Suppressor macrophage (primary cell): ENCODE measurements around the gene POLR3B.
"Not testable (repeated sequence)": the region's sequence is repeated elsewhere in the genome, so short reads cannot be mapped to it uniquely, and the experiment has no call there.

ENCODE experiments used
- DNase-seq, 4 experiments: peaks; one replicate each; pipeline ENCODE4 v3.0.0-alpha.2; 2020 to 2022
- total RNA-seq, 17 experiments: gene quantifications; one replicate each; lab custom pipeline; 2026; ENCODE audit warnings: mixed read lengths in 6 of 17, inconsistent platforms in 3 of 17; lab: John Stamatoyannopoulos, UW

The POLR3B gene
- total RNA-seq, result 2.4 to 21.0 (median 14.9) reads per million in 17 experiments

DNA sequence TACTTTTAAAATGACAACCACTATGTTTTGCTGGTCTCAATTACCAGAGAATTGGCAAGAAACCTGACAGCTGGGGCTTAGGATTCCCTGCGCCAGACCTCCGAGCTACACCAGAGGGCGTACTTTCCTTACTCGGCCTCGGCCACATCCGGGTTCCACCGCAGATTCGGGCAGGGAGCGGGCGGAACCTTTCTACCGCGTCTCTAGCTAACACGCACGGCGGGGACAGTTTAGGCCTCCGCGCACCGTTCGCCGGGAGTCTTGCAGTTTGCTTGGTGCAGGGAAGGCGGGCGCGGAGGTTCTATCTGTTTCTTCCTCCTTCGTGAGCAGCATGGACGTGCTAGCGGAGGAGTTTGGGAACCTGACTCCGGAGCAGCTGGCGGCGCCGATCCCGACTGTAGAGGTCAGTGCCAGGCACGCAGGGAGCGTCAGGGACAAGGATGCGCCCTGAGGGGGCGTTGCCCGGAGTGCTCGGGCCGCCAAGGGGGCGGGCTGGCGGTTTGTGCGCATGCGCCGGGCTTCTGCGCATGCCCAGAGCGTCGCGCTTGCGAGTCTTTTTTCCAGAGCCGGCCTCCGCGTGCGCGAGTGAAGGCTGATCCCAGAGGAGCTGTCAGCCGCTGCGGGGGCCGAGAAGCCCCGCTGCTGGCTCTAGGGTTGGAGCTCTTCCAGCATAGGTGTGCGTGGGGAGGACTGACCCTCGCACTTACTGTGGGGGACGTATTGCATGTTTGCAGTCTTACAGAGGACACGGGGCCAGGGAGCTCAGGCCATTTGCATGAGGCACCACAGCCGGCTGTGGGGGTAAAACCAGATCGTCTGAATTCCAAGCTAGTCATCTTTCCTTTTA, at the start of gene POLR3B:
TSS of gene POLR3B (plus strand) at position 200 of the 847 bp plus-strand sequence. CDS start at position 332, 132 bp downstream.
- DNase-seq, result peak; percentile 95 to 97 (median 96)

- DNase-seq, result no peak
These were observed 49.4 kb upstream of the POLR3B start for GRCh38 chr12:106308121-106308520.

DNA sequence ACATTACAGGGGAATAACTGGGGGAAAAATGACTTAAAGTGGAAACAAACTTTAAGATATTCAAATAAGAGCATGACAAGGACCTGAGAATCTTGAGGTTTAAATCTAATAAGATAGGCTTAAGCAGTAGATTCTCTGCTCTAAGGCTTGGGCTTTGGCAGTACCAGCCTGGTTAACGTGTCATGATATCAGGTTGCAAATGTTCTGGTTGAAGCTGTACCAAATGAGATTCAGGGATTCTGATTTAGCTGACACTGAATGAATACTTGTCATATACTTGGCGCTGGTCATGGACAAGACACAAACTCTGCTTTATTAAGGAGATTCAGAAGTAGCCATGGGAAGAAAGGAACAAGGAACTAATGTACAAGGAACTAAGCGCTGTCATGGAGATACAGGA, 48.9 kb upstream of the POLR3B start:
- DNase-seq, result no peak

GRCh38 chr12:106309671-106310505, 47.7 kb upstream of the POLR3B start:
- DNase-seq, result peak in 3 of 4 experiments; percentile 32 to 40 (median 34)

DNA sequence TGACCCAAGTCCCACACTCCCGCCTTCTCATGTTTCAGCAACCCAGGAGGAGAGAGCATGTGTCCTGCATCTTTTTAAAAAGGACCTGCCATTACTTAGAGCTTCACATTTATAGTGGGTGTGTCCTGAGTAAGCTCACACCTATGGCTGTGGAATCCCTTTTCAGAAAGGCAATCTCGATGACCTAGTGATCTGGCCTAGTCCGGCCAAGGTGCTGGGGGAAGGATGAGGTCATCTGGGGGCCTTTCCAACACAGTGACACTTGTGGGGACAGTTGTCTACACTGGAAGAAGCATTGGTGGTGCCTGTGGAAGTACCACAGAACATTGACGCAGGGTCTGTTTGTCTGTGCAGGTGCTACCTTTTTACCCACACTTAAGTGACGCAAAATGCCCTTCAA, 46.9 kb upstream of the POLR3B start:
- DNase-seq, result no peak

- DNase-seq, result peak in 1 of 4 experiments; percentile 31
These were observed 46.4 kb upstream of the POLR3B start for GRCh38 chr12:106311139-106311538.

DNA sequence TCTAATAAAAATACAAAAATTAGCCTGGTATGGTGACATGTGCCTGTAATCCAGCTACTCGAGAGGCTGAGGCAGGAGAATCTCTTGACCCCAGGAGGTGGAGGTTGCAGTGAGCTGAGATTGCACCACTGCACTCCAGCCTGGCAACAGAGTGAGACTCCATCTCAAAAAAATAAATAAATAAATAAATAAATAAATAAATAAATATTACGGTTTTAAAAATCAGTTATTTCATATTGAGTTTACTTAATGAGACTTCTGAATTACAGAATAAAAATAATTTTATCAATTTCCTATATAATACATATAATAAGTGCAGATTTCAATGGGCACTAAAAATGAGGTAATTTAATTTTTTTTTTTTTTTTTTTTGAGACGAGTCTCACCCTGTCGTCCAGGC, 44.1 kb upstream of the POLR3B start:
- DNase-seq, result not testable (repeated sequence)

DNA sequence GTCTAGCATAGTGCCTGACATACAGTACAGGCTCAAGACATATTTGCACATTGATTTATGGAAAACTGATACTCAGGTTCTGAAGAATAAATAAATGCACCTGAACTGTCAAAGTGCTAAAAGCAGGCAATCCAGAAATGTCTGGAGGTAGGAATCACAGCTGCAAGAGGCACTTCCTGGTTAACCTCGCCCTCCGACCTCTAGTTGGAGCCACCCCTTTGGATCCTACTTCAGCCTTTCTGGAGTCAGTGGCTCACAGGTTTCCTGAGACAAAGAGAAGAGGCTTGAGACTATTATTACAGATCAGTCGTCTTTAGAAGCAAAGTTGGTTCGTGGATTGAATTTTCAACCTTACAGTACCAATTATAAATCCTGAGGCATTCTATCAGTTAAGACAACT, 42.0 kb upstream of the POLR3B start:
- no peak for DNase-seq

DNA sequence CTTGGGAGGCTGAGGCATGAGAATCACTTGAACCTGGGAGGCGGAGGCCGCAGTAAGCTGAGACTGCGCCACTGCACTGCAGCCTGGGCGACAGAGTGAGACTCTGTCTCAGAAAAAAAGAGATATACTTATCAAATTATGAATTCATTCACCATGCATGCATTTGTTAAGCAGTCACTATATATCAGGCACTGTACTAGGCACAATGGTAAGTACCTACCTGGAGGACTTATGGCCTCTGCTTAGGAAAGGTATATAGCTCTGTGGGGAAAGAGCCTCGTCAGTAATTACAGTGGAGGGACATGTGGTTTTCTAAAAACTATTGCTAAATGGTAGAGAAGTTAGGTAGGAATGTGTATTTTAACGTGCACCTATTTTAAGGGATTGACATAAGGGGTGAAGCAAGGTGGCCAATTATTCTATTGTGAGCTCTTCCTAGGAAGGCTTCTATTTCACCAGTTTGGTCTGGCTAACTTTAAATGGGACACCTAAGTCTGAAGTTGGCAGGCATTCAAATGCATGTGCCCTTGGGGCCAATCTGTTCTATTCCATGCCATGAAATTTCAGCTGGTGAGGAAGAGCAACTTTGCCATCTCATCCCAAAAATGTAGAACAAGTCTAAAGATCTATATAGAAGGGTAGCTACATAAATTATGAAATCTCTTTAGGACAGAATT, 40.0 kb upstream of the POLR3B start:
- DNase-seq, result no peak

DNA sequence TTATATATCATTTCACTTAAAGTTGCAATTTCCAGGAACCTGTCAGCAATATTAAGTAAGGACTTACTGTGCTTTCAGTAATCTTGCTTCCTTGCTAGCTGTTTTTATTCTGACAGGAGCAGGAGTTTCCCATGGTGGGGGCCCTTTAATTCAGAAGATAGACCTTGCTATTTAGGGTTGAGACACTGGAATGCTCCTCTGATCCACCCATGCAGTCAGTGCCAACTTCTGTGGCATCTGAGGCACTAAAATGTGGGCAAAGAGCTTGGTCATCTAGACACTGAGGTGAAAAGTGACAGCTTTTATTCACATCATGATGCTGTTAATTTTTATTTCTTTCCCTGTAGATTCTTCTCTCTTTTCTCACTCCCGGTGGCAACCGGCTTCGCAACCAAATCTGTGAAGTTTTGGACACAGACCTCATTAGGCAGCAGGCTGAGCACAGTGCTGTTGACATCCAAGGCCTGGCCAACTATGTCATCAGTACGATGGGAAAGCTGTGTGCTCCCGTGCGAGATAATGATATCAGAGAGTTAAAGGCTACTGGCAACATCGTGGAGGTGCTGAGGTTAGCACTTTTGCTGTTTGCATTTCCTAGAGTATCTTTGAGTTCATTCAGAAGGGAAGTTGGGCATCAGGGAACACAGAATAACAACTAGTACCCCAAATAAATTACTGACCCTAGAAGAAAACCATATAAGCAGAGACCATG, 36.3 kb upstream of the POLR3B start:
- no peak for DNase-seq

DNA sequence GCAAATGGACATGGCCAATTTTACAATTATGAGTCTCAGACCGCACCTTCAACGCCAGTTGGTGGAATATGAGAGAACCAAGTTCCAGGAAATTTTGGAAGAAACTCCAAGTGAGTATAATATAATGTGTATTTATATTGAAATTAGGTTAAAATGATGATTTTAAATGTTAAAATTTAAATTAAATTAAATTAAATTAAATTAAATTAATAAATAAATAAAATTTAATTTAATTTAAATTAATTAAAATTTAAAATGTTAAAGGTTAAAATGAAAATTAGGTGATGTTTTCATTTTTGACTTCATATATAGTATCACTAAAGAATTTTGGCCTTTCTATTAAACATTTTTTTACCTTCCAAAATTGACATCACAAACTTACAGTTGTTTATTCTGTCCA, 34.0 kb upstream of the POLR3B start:
- DNase-seq, result no peak

DNA sequence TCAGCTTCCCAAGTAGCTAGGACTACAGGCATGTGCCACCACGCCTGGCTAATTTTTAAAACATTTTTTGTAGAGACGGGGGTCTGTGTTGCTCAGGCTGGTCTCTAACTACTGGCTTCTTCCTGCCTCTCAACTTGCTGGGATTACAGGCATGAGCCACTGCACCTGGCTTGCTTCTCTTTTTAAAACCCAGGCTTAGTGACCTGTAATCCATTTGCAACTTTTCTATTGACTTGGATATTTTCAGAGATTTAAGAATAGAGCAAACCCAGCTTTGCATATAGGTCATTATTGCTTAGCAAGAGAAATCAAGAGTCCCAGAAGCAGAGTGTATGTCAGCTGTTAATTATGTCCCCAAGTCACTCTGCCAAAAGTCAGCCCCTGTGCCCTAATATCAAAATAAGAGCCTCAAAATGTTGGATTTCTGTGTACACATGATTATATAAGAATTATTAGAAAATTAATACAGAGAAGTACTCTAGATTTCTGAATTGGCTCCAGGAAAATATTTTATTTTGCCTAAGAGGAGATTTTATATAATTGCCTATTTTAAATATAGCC, 30.2 kb upstream of the POLR3B start:
- no peak for DNase-seq

GRCh38 chr12:106328735-106329134, 28.8 kb upstream of the POLR3B start:
- DNase-seq, result no peak

- peak; percentile 30 to 63 (median 52) for DNase-seq
These were observed 28.1 kb upstream of the POLR3B start for GRCh38 chr12:106329231-106329982.

DNA sequence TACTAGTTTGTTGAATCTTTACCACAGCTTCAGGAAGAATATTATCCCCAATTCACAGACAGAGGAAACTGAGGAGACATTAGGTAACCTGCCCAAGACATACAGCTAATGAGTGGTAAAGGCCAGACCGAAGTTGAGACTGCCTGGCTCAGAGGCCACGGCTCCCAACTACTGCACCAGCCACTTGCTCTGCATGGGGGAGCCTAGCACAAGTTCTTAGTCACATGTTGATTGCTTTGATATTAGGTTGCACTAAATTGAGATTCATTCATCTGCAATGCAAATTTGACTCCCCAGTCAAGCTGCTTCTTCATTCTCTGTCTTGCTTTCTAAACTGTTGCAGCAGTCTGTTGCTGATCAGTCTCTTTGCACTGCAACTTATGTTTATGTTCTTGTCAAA, 25.9 kb upstream of the POLR3B start:
- no peak for DNase-seq

DNA sequence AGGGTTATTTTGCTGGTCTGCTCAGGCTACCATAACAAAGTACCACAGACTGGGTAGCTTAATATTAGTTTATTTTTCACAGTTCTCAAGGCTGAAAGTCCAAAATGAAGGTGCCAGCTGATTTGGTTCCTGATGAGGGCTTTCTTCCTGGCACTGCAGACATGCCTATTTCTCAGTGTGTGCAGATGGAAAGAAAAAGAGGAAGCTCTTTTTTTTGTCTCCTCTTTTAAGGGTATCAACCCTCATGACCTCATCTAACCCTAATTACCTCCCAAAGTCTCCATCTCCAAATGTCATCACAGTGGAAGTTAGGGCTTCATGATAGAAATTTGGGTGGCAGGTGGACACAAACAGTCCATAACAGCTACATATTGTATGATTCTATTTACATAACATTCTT, 25.0 kb upstream of the POLR3B start:
- peak in 1 of 4 experiments; percentile 48 for DNase-seq

GRCh38 chr12:106333010-106333409, 24.5 kb upstream of the POLR3B start:
- no peak for DNase-seq

- peak in 1 of 4 experiments; percentile 33 for DNase-seq
These were observed 23.8 kb upstream of the POLR3B start for GRCh38 chr12:106333756-106334155.

GRCh38 chr12:106341086-106341877, 16.3 kb upstream of the POLR3B start:
- DNase-seq, result no peak
